Measurements from ENCODE around the gene MOCOS. TPM values are rescaled to one million over a fixed set of nuclear protein-coding genes. Genes with fewer than 3 reads are reported as not detected.

The MOCOS gene
- total RNA-seq, 1 experiment from 2014 or later = 5.5 TPM

GRCh38 chr18:36196238-36196995 lies 9.1 kb downstream of the MOCOS start:
- Mint-ChIP-seq H3K4me3 (ENCODE audit: unreplicated experiment) (no peak overlapping the region), H3K9me3 (ENCODE audit: unreplicated experiment) (no peaks in the 10 kb centered on the region), H3K27me3 (ENCODE audit: insufficient read depth, unreplicated experiment) (no peaks in the 10 kb centered on the region), H3K36me3 (ENCODE audit: insufficient read depth, unreplicated experiment) (no peaks in the 10 kb centered on the region), H3K27ac (ENCODE audit: unreplicated experiment) (no peak overlapping the region), H3K4me1 (ENCODE audit: low read depth, unreplicated experiment) (no peaks in the 10 kb centered on the region)
- Histone ChIP-seq H3K4me3 (ENCODE audit: low read depth, low read length) (no peak overlapping the region), H3K36me3 (ENCODE audit: control insufficient read depth, insufficient read depth, low read length) (no peaks in the 10 kb centered on the region), H3K4me1 (no peaks in the 10 kb centered on the region), H3K27me3 (replicated peaks; ENCODE audit: control insufficient read depth, insufficient read depth, low read length) (no peaks in the 10 kb centered on the region), H3K9me3 (no peaks in the 10 kb centered on the region)
- intact Hi-C loops (cut with micrococcal nuclease; ENCODE audit: unreplicated experiment) = loop anchor here (2.0 kb wide), 1 partner anchor 28 kb away; no protein-coding TSS in a partner anchor
- ChIA-PET CTCF (no interaction called here), POLR2A (no interaction called here)
- TF ChIP-seq, protein P1, sequence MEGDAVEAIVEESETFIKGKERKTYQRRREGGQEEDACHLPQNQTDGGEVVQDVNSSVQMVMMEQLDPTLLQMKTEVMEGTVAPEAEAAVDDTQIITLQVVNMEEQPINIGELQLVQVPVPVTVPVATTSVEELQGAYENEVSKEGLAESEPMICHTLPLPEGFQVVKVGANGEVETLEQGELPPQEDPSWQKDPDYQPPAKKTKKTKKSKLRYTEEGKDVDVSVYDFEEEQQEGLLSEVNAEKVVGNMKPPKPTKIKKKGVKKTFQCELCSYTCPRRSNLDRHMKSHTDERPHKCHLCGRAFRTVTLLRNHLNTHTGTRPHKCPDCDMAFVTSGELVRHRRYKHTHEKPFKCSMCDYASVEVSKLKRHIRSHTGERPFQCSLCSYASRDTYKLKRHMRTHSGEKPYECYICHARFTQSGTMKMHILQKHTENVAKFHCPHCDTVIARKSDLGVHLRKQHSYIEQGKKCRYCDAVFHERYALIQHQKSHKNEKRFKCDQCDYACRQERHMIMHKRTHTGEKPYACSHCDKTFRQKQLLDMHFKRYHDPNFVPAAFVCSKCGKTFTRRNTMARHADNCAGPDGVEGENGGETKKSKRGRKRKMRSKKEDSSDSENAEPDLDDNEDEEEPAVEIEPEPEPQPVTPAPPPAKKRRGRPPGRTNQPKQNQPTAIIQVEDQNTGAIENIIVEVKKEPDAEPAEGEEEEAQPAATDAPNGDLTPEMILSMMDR (IDR thresholded peaks at IDR 0.05; ENCODE audit: insufficient read depth in 1 of 2, low read depth in 1 of 2, low read length in 1 of 2, severe bottlenecking in 1 of 2, unreplicated experiment in 1 of 2) = no peak
- no peak for DNase-seq
- no TSS peak for BruUV-seq (replicated peaks)

- no TSS peak for BruUV-seq (replicated peaks)
- H3K4me3 Mint-ChIP-seq (ENCODE audit: unreplicated experiment) = no peak overlapping the region
- Histone ChIP-seq H3K4me3 (ENCODE audit: low read depth, low read length) (no peak overlapping the region), H3K9me3 (no peaks in the 10 kb centered on the region), H3K36me3 (ENCODE audit: control insufficient read depth, insufficient read depth, low read length) (no peaks in the 10 kb centered on the region), H3K27me3 (replicated peaks; ENCODE audit: control insufficient read depth, insufficient read depth, low read length) (no peaks in the 10 kb centered on the region), H3K4me1 (no peaks in the 10 kb centered on the region)
- no peak for DNase-seq
- peaks cover 4% of the 10 kb centered on the region for H3K36me3 Mint-ChIP-seq (ENCODE audit: insufficient read depth, unreplicated experiment)
- ChIA-PET CTCF (no interaction called here), POLR2A (no interaction called here)
- H3K27ac Mint-ChIP-seq (ENCODE audit: unreplicated experiment) = no peak overlapping the region
- TF ChIP-seq, protein P1 (IDR thresholded peaks at IDR 0.05; ENCODE audit: insufficient read depth in 1 of 2, low read depth in 1 of 2, low read length in 1 of 2, severe bottlenecking in 1 of 2, unreplicated experiment in 1 of 2) = no peak
- no peaks in the 10 kb centered on the region for H3K4me1 Mint-ChIP-seq (ENCODE audit: low read depth, unreplicated experiment)
- intact Hi-C loops (cut with micrococcal nuclease; ENCODE audit: unreplicated experiment) = loop anchor here (2.0 kb wide), 1 partner anchor 29 kb away; no protein-coding TSS in a partner anchor
- H3K27me3 Mint-ChIP-seq (ENCODE audit: insufficient read depth, unreplicated experiment) = no peaks in the 10 kb centered on the region
- no peaks in the 10 kb centered on the region for H3K9me3 Mint-ChIP-seq (ENCODE audit: unreplicated experiment)
Measured at GRCh38 chr18:36197511-36198166, 10.3 kb downstream of the MOCOS start.

- no TSS peak for BruUV-seq (replicated peaks)
- H3K27me3 ChIP-seq (replicated peaks; ENCODE audit: control insufficient read depth, insufficient read depth, low read length) = no peaks in the 10 kb centered on the region
- H3K4me1 Mint-ChIP-seq (ENCODE audit: low read depth, unreplicated experiment) = no peaks in the 10 kb centered on the region
- no peak overlapping the region for H3K27ac Mint-ChIP-seq (ENCODE audit: unreplicated experiment)
- peaks cover 5% of the 10 kb centered on the region for H3K36me3 Mint-ChIP-seq (ENCODE audit: insufficient read depth, unreplicated experiment)
- CTCF ChIA-PET = no interaction called here
- TF ChIP-seq, protein P1 (IDR thresholded peaks at IDR 0.05; ENCODE audit: insufficient read depth in 1 of 2, low read depth in 1 of 2, low read length in 1 of 2, severe bottlenecking in 1 of 2, unreplicated experiment in 1 of 2) = no peak
- intact Hi-C loops (cut with micrococcal nuclease; ENCODE audit: unreplicated experiment) = no loop called here
- no peaks in the 10 kb centered on the region for H3K27me3 Mint-ChIP-seq (ENCODE audit: insufficient read depth, unreplicated experiment)
- no peaks in the 10 kb centered on the region for H3K36me3 ChIP-seq (ENCODE audit: control insufficient read depth, insufficient read depth, low read length)
- POLR2A ChIA-PET = no interaction called here
- no peak overlapping the region for H3K4me3 Mint-ChIP-seq (ENCODE audit: unreplicated experiment)
- no peak overlapping the region for H3K4me3 ChIP-seq (ENCODE audit: low read depth, low read length)
- no peaks in the 10 kb centered on the region for H3K9me3 ChIP-seq
- H3K4me1 ChIP-seq = no peaks in the 10 kb centered on the region
- DNase-seq = no peak
- no peaks in the 10 kb centered on the region for H3K9me3 Mint-ChIP-seq (ENCODE audit: unreplicated experiment)
Measured at GRCh38 chr18:36199691-36200295, 12.5 kb downstream of the MOCOS start.
